ENCODE measurements around the gene TOX4. TPM values are rescaled to one million over a fixed set of nuclear protein-coding genes. Genes with fewer than 3 reads are reported as not detected.
"Not testable (repeated sequence)": the region's sequence is repeated elsewhere in the genome, so short reads cannot be mapped to it uniquely, and the experiment has no call there.

The TOX4 gene
- total RNA-seq (2014; rRNA removed; shearing (Covaris generic)) = 21.2 and 23.8 TPM in 2 replicates
- polyA plus RNA-seq (2015; cell fraction: cytosol; rRNA removed) = 40.7 and 50.9 TPM in 2 replicates
- polyA plus RNA-seq (2015; cell fraction: nucleus; rRNA removed) = 27.0 and 35.3 TPM in 2 replicates

GRCh38 chr14:21476925-21477681, at the start of gene TOX4, which contains the start of gene RAB2B:
Gene TOX4 (plus strand): TSS chr14:21477195. CDS start chr14:21477279, 84 bp downstream.
Gene RAB2B (minus strand): TSS chr14:21476959. CDS start chr14:21476872, 87 bp downstream.
- in situ Hi-C loops (cut with HindIII; ENCODE audit: low pct_unique_long_range_greater_than_20kb, low sequenced_read_pairs) = no loop called here
- peak; percentile 98 for DNase-seq (ENCODE audit: low read depth, low spot score)

- no peak for DNase-seq (ENCODE audit: low read depth, low spot score)
- in situ Hi-C loops (cut with HindIII; ENCODE audit: low pct_unique_long_range_greater_than_20kb, low sequenced_read_pairs) = no loop called here
These were observed 48.1 kb upstream of the TOX4 start for GRCh38 chr14:21428930-21429329.

DNA sequence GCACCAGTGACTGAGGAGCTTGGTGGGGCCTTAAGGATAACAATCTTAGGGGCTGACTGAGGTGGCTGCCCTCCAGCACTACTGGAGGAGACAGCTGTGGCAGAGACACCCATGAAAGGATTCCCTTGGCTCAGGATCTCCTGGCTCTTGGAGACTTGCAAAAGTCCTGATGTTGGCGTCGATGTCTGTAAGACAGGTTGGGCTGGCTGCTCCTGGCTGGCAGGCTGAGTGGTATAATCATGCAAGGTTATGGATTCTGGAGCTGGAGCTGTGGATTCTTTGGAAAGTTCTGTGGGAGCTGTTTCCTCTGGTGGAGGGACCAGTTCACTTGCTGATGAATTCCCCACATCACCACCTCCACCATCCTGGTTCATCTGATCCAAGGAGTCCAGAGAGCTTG, 45.9 kb upstream of the TOX4 start:
- in situ Hi-C loops (cut with HindIII; ENCODE audit: low pct_unique_long_range_greater_than_20kb, low sequenced_read_pairs) = no loop called here
- no peak for DNase-seq (ENCODE audit: low read depth, low spot score)

GRCh38 chr14:21436567-21437062, 40.4 kb upstream of the TOX4 start:
- in situ Hi-C loops (cut with HindIII; ENCODE audit: low pct_unique_long_range_greater_than_20kb, low sequenced_read_pairs) = no loop called here
- no peak for DNase-seq (ENCODE audit: low read depth, low spot score)

DNA sequence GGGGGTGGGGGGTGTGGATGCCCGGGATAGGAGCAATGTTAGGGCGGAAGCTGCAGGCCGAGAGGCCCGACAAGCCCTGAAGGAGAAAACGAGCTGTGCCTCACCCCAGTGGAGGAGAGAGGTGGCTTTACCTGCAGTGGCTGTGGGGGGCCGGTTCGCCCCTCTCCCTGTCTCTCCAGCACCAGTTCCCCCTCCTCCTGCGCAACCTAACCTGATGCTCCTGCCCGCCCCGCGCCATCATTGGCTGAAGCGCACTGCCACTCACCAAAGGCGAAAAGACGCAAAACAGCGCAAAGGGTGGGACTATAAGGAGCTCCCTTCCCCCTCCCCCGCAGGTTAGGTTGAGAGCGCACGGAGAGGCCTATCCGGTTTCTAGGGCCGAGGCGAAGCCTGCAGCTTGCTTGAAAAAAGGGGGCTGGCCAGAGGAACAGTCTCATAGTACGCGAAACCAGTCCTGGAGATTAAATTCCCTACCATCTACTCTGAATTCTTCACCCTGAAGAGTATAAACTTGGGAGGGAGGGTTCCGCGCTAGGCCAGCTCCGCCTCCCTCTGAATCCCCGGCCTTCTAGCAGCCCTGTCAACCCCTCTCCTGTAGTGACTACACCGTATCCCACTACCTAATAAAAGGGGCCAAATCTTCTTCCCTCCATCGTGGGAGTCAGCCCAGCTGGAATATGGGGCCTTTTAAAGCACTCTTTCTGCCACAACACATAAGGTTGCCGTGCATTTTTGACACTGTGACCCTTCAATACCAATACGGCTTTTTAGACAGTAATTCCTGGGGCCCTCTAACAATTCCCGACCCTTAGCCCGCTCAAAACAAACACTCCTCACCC, 39.7 kb upstream of the TOX4 start:
- in situ Hi-C loops (cut with HindIII; ENCODE audit: low pct_unique_long_range_greater_than_20kb, low sequenced_read_pairs) = no loop called here
- peak; percentile 98 for DNase-seq (ENCODE audit: low read depth, low spot score)

GRCh38 chr14:21440859-21441258, 36.1 kb upstream of the TOX4 start:
- peak; percentile 12 for DNase-seq (ENCODE audit: low read depth, low spot score)

GRCh38 chr14:21442657-21443056, 34.3 kb upstream of the TOX4 start:
- DNase-seq (ENCODE audit: low read depth, low spot score); in situ Hi-C loops (cut with HindIII; ENCODE audit: low pct_unique_long_range_greater_than_20kb, low sequenced_read_pairs): not testable (repeated sequence)

More at GRCh38 chr14:21440859-21441258, 36.1 kb upstream of the TOX4 start:
- in situ Hi-C loops (cut with HindIII; ENCODE audit: low pct_unique_long_range_greater_than_20kb, low sequenced_read_pairs) = no loop called here

DNA sequence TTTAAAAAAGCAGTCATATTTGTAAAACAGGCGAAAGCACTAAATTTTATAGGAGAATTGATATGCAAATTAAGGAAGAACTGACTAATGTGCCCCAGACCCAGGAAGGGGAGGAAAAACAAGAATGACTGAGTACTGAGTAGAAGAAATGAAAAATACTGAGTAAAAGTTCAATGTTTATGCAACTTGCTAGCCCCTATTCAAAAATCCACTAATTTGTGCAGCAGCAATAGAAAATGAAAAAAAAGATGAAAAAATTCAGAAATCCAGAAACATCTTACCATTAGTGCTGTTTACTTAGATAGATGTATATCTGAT, 27.1 kb upstream of the TOX4 start:
- no peak for DNase-seq (ENCODE audit: low read depth, low spot score)
- in situ Hi-C loops (cut with HindIII; ENCODE audit: low pct_unique_long_range_greater_than_20kb, low sequenced_read_pairs) = no loop called here

GRCh38 chr14:21454843-21455544, 22.0 kb upstream of the TOX4 start:
- in situ Hi-C loops (cut with HindIII; ENCODE audit: low pct_unique_long_range_greater_than_20kb, low sequenced_read_pairs) = no loop called here
- peak; percentile 1 for DNase-seq (ENCODE audit: low read depth, low spot score)

GRCh38 chr14:21455592-21455911, 21.4 kb upstream of the TOX4 start:
- in situ Hi-C loops (cut with HindIII; ENCODE audit: low pct_unique_long_range_greater_than_20kb, low sequenced_read_pairs) = no loop called here
- DNase-seq (ENCODE audit: low read depth, low spot score) = no peak

DNA sequence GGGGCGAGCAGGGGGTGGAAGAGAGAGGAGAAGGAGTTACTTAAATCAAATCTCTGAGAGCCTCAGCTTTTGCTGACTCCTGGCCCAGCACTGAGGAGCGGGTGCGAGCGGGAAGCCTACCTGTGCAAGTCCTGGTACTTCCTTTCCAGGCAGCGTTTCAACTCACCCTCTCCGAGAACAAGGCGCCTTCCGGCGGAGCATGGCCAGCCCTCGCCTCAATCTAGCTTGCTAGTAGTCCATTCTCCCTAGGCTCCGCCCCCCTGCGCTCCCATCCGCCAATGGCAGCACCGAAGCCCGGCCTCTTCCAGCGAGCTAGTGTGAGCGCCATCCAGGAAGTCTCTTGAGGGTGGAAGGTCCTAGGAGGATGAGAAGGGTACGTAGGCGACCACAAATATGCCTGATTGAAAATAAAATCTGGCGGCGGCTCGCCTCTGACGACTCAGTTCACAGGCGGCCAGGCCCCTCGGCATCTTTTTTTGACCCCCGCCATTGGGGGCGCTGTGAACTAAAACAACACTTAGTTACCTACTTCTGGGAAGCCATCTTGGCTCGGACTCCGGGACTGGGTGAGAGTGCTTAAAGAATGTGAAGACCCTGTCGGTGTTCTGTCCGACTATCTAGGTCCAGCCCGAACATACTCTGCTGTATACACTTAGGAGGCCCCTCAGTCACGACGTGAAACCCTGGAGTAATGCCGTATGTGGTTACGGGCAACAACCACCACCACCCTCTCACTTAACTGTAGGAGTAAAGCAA, 20.9 kb upstream of the TOX4 start, which contains the start of gene CHD8:
Gene CHD8 (minus strand): TSS at position 212 of the 756 bp plus-strand sequence. CDS start 24,480 bp downstream, outside the sequence.
- in situ Hi-C loops (cut with HindIII; ENCODE audit: low pct_unique_long_range_greater_than_20kb, low sequenced_read_pairs) = no loop called here

GRCh38 chr14:21467616-21468015, 9.4 kb upstream of the TOX4 start:
- peak; percentile 57 for DNase-seq (ENCODE audit: low read depth, low spot score)
- in situ Hi-C loops (cut with HindIII; ENCODE audit: low pct_unique_long_range_greater_than_20kb, low sequenced_read_pairs) = no loop called here

More for the DNA sequence above, 20.9 kb upstream of the TOX4 start, which contains the start of gene CHD8:
- peak; percentile 99 for DNase-seq (ENCODE audit: low read depth, low spot score)

GRCh38 chr14:21475767-21476522, 1.1 kb upstream of the TOX4 start:
- in situ Hi-C loops (cut with HindIII; ENCODE audit: low pct_unique_long_range_greater_than_20kb, low sequenced_read_pairs) = no loop called here
- DNase-seq (ENCODE audit: low read depth, low spot score) = no peak

DNA sequence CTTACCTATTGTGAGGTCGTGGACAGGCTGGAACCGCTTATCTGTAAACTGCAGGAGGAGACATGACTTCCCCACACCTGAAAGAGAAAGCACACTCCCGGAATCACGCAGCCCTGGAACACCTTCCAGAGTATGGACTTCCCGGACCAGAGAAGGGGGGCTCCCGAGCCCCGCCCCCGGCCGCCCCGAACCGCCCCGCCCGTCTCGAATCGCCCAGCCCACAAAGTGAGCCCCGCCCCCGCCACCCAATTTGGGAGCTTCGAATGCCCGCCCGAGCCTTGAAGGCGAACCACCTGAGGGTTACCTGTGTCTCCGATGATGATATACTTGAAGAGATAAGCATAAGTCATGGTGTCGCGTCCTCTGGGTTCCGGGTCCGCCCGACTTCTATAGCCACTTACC, 471 bp upstream of the TOX4 start:
- peak; percentile 73 for DNase-seq (ENCODE audit: low read depth, low spot score)
- in situ Hi-C loops (cut with HindIII; ENCODE audit: low pct_unique_long_range_greater_than_20kb, low sequenced_read_pairs) = no loop called here

- no peak for DNase-seq (ENCODE audit: low read depth, low spot score)
These were observed 9.7 kb downstream of the TOX4 start for GRCh38 chr14:21486640-21487087.

More at GRCh38 chr14:21486640-21487087, 9.7 kb downstream of the TOX4 start:
- in situ Hi-C loops (cut with HindIII; ENCODE audit: low pct_unique_long_range_greater_than_20kb, low sequenced_read_pairs) = no loop called here

All from SK-MEL-5 (cell line).